HepG2 (cell line): ENCODE results near the gene ZNF79. TPM values are rescaled to one million over a fixed set of nuclear protein-coding genes. Genes with fewer than 3 reads are reported as not detected.

ENCODE experiments used
- ARID3A ChIP-seq: IDR thresholded peaks from 2 replicates; pipeline ENCODE4 v1.6.1; 2012; ENCODE audit warnings: low read depth, low read length, improper control_type of control experiment
- EP300 ChIP-seq, 3 experiments: sonication (generic) in 1 of 3; formaldehyde crosslinking in 1 of 3; IDR thresholded peaks; 2 replicates each; pipeline versions ENCODE4 v1.5.1 to v1.6.1; 2011 to 2020; ENCODE audit warnings: low read depth in 2 of 3, low read length in 2 of 3, borderline replicate concordance in 1 of 3, improper control_type of control experiment in 1 of 3, mild to moderate bottlenecking in 1 of 3, missing genetic modification reagents in 1 of 3, moderate library complexity in 1 of 3
- HDAC1 ChIP-seq: sonication (generic); formaldehyde crosslinking; IDR thresholded peaks from 2 replicates; pipeline ENCODE4 v1.5.1; 2020; ENCODE audit warnings: mild to moderate bottlenecking, missing genetic modification reagents
- IRX3 ChIP-seq: sonication (generic); formaldehyde crosslinking; IDR thresholded peaks from 2 replicates; pipeline ENCODE4 v1.8.1; 2023; ENCODE audit warnings: mild to moderate bottlenecking, low read depth, missing genetic modification reagents, borderline replicate concordance
- MIXL1 ChIP-seq: IDR thresholded peaks from 2 replicates; pipeline ENCODE4 v1.6.1; 2016
- PHF21A ChIP-seq: sonication (generic); formaldehyde crosslinking; IDR thresholded peaks from 2 replicates; pipeline ENCODE4 v1.5.0; 2020; ENCODE audit warnings: mild to moderate bottlenecking, missing genetic modification reagents
- SAP130 ChIP-seq: IDR thresholded peaks from 2 replicates; pipeline ENCODE4 v1.6.1; 2016; ENCODE audit warnings: low read depth
- ZHX2 ChIP-seq, 2 experiments: sonication (generic) in 1 of 2; formaldehyde crosslinking in 1 of 2; IDR thresholded peaks; 2 replicates each; pipeline versions ENCODE4 v1.6.1 to v1.9.0; 2014 to 2022; ENCODE audit warnings: antibody characterized with exemption in 1 of 2, borderline replicate concordance in 1 of 2, inconsistent platforms in 1 of 2, low read depth in 1 of 2, missing genetic modification reagents in 1 of 2
- ZNF230 ChIP-seq: sonication (generic); formaldehyde crosslinking; IDR thresholded peaks from 2 replicates; pipeline ENCODE4 v1.4.0; 2020; ENCODE audit warnings: mild to moderate bottlenecking, missing genetic modification reagents
- ZNF362 ChIP-seq: sonication (generic); formaldehyde crosslinking; IDR thresholded peaks from 2 replicates; pipeline ENCODE4 v1.4.0; 2020; ENCODE audit warnings: missing genetic modification reagents, mild to moderate bottlenecking, borderline replicate concordance
- ZNF687 ChIP-seq: sonication (generic); formaldehyde crosslinking; IDR thresholded peaks from 2 replicates; pipeline ENCODE4 v1.5.1; 2020; ENCODE audit warnings: mild to moderate bottlenecking, missing genetic modification reagents, moderate library complexity
- ZNF737 ChIP-seq: sonication (generic); formaldehyde crosslinking; IDR thresholded peaks from 2 replicates; pipeline ENCODE4 v1.5.0; 2020; ENCODE audit warnings: missing genetic modification reagents, mild to moderate bottlenecking, borderline replicate concordance
- ZNF780A ChIP-seq: sonication (generic); formaldehyde crosslinking; IDR thresholded peaks from 2 replicates; pipeline ENCODE4 v1.8.0; 2022; ENCODE audit warnings: mild to moderate bottlenecking, missing genetic modification reagents, moderate library complexity
- polyA plus RNA-seq, 8 experiments: library from polyadenylated mRNA; depleted of rRNA in 3 of 8; stranded (reverse) in 7 of 8; unstranded in 1 of 8; fragments of >200 nt; fragmentation: Illumina TruSeq in 4 of 8; extraction: Trizol in 4 of 8; gene quantifications; 2 replicates each; pipeline versions ENCODE4 v1.2.1 to v1.2.3, GENCODE V29; 2011 to 2016; ENCODE audit warnings: low read depth in 4 of 8, missing spikeins in 1 of 8, mixed read lengths in 1 of 8; ENCODE audit not compliant: insufficient read depth in 1 of 8
- total RNA-seq, 5 experiments: library from RNA; depleted of rRNA; stranded (reverse); fragments of >200 nt; fragmentation: Illumina TruSeq; extraction: Trizol; gene quantifications; 2 replicates each; pipeline ENCODE4 v1.2.3, GENCODE V29; 2016; ENCODE audit warnings: low read depth in 1 of 5

Gene ZNF79
- total and polyA plus RNA-seq, 2 of the 13 experiments (the other 11 are each of a cell fraction or from before 2014, with no cell fraction given) = 3.7 to 8.1 TPM

- TF ChIP-seq PHF21A (CRISPR knock-in tag) (0 out of 2 replicates have a peak, but pooled peaks have one; percentile 47), ARID3A (peak; percentile 78), HDAC1 (CRISPR knock-in tag) (peak; percentile 69), SAP130 (CRISPR knock-in tag) (peak; percentile 63), MIXL1 (CRISPR knock-in tag) (0 out of 2 replicates have a peak, but pooled peaks have one; percentile 19), ZNF230 (CRISPR knock-in tag) (0 out of 2 replicates have a peak, but pooled peaks have one; percentile 42), ZHX2 (IDR thresholded peaks at IDR 0.05; ENCODE audit: low read depth) (peak; percentile 28; the same call in 1 of the 2 replicates), ZHX2 (CRISPR knock-in tag; IDR thresholded peaks at IDR 0.05; ENCODE audit: borderline replicate concordance) (no peak), EP300 (IDR thresholded peaks at IDR 0.05; ENCODE audit: low read depth in 2 of 2, low read length in 2 of 2) (peak; percentile 87 to 90), EP300 (CRISPR knock-in tag; IDR thresholded peaks at IDR 0.05; ENCODE audit: borderline replicate concordance) (peak; percentile 78; the same call in 1 of the 2 replicates), ZNF362 (CRISPR knock-in tag) (peak; percentile 93), ZNF687 (CRISPR knock-in tag) (peak; percentile 33), IRX3 (CRISPR knock-in tag) (no peak), ZNF780A (CRISPR knock-in tag) (no peak), ZNF737 (CRISPR knock-in tag) (no peak)
Observed at GRCh38 chr9:127388037-127388855, 35.9 kb upstream of the ZNF79 start (continued).
